ENCODE data around the gene VAC14.

Gene VAC14

GRCh38 chr16:70784692-70785555, 16.0 kb downstream of the VAC14 start:
- DNase-seq, result peak; percentile 55 to 88

- no peak for DNase-seq
These were observed 18.7 kb downstream of the VAC14 start for GRCh38 chr16:70782237-70782636.

- DNase-seq, result no peak
These were observed 19.2 kb downstream of the VAC14 start for GRCh38 chr16:70781800-70782199.

- no peak for DNase-seq
These were observed 20.4 kb downstream of the VAC14 start for GRCh38 chr16:70780546-70780945.

- no peak for DNase-seq
These were observed 21.6 kb downstream of the VAC14 start for GRCh38 chr16:70779361-70779760.

GRCh38 chr16:70778901-70779309, 22.1 kb downstream of the VAC14 start:
- DNase-seq, result no peak

GRCh38 chr16:70777973-70778406, 23.0 kb downstream of the VAC14 start:
- DNase-seq, result no peak

GRCh38 chr16:70777496-70777895, 23.5 kb downstream of the VAC14 start:
- no peak for DNase-seq

- DNase-seq, result no peak
These were observed 25.6 kb downstream of the VAC14 start for GRCh38 chr16:70775399-70775798.

GRCh38 chr16:70774261-70774660, 26.7 kb downstream of the VAC14 start:
- no peak for DNase-seq

GRCh38 chr16:70772493-70772892, 28.5 kb downstream of the VAC14 start:
- no peak for DNase-seq

GRCh38 chr16:70770626-70771552, 30.1 kb downstream of the VAC14 start:
- DNase-seq, result peak in 1 of 2 donors; percentile 55

- no peak for DNase-seq
These were observed 30.7 kb downstream of the VAC14 start for GRCh38 chr16:70770291-70770625.

- DNase-seq, result no peak
These were observed 31.2 kb downstream of the VAC14 start for GRCh38 chr16:70769761-70770160.

GRCh38 chr16:70769131-70769530, 31.8 kb downstream of the VAC14 start:
- DNase-seq, result no peak

GRCh38 chr16:70768203-70768580, 32.8 kb downstream of the VAC14 start:
- no peak for DNase-seq

GRCh38 chr16:70767377-70768202, 33.4 kb downstream of the VAC14 start:
- DNase-seq, result no peak

- no peak for DNase-seq
These were observed 34.3 kb downstream of the VAC14 start for GRCh38 chr16:70766658-70767057.

- no peak for DNase-seq
These were observed 34.8 kb downstream of the VAC14 start for GRCh38 chr16:70766176-70766575.

- no peak for DNase-seq
These were observed 35.5 kb downstream of the VAC14 start for GRCh38 chr16:70765491-70765890.

- no peak for DNase-seq
These were observed 36.3 kb downstream of the VAC14 start for GRCh38 chr16:70764632-70765031.

GRCh38 chr16:70760221-70760620, 40.7 kb downstream of the VAC14 start:
- DNase-seq, result no peak

GRCh38 chr16:70759666-70760065, 41.3 kb downstream of the VAC14 start:
- no peak for DNase-seq

Measured in inflammatory macrophage treated with lipopolysaccharide for 1 hour (primary cell).